ENCODE results near the gene FBRSL1.

DNA sequence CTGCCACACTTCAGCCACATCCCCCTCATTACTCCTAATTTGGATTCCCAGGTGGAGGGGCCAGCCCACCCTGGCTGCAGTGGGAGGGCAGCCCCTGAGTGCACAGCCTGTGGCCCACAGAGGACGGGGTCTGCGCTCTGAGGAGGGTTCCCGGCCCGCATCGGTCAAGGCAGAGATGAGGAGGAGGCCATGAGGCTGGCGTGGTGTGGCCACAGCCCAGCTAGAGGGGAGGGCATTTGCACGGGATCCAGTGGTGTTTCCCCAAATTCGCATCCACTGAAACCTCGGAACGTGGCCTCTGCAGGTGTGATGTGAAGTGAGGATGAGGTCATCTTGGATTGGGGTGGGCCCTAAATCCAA, 38.1 kb upstream of the FBRSL1 start:
- no peak for TF ChIP-seq TCF7L2 (IDR thresholded peaks at IDR 0.05; ENCODE audit: borderline replicate concordance, extremely low read depth, insufficient read depth, insufficient read length)
- no peak for TF ChIP-seq POLR2A (IDR thresholded peaks at IDR 0.05; ENCODE audit: borderline replicate concordance, extremely low read depth, insufficient read depth, insufficient read length)
- TF ChIP-seq, protein P1, sequence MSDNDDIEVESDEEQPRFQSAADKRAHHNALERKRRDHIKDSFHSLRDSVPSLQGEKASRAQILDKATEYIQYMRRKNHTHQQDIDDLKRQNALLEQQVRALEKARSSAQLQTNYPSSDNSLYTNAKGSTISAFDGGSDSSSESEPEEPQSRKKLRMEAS (IDR thresholded peaks at IDR 0.05): no peak
